HepG2 (cell line): ENCODE results near the gene GDPD5.

Experiments used
- CCDC6 ChIP-seq: sonication (generic); formaldehyde crosslinking; IDR thresholded peaks from 2 replicates; pipeline ENCODE4 v1.8.1; 2022; ENCODE audit warnings: mild to moderate bottlenecking, missing genetic modification reagents, moderate library complexity
- KLF11 ChIP-seq: IDR thresholded peaks from 2 replicates; pipeline ENCODE4 v1.6.1; 2016; ENCODE audit warnings: missing compliant biosample characterization
- MEIS2 ChIP-seq: sonication (generic); formaldehyde crosslinking; IDR thresholded peaks from 2 replicates; pipeline ENCODE4 v1.9.0; 2021; ENCODE audit warnings: mild to moderate bottlenecking, missing genetic modification reagents
- PHF8 ChIP-seq: sonication (generic); formaldehyde crosslinking; IDR thresholded peaks from 2 replicates; pipeline ENCODE4 v1.5.0; 2020; ENCODE audit warnings: missing genetic modification reagents
- TAF1 ChIP-seq: sonication (generic); formaldehyde crosslinking; IDR thresholded peaks from 2 replicates; pipeline ENCODE4 v1.4.0; 2020; ENCODE audit warnings: missing genetic modification reagents
- TARDBP ChIP-seq: sonication (generic); formaldehyde crosslinking; IDR thresholded peaks from 2 replicates; pipeline ENCODE4 v1.8.0; 2022; ENCODE audit warnings: mild to moderate bottlenecking, missing genetic modification reagents
- ZFP62 ChIP-seq: sonication (generic); formaldehyde crosslinking; IDR thresholded peaks from 2 replicates; pipeline ENCODE4 v1.4.0; 2020; ENCODE audit warnings: missing genetic modification reagents
- ZNF224 ChIP-seq: sonication (generic); formaldehyde crosslinking; IDR thresholded peaks from 2 replicates; pipeline ENCODE4 v1.5.0; 2020; ENCODE audit warnings: mild to moderate bottlenecking, missing genetic modification reagents
- ZNF44 ChIP-seq: sonication (generic); formaldehyde crosslinking; IDR thresholded peaks from 2 replicates; pipeline ENCODE4 v1.5.1; 2020; ENCODE audit warnings: mild to moderate bottlenecking, missing genetic modification reagents
- ZNF670 ChIP-seq: sonication (generic); formaldehyde crosslinking; IDR thresholded peaks from 2 replicates; pipeline ENCODE4 v1.8.0; 2022; ENCODE audit warnings: mild to moderate bottlenecking, missing genetic modification reagents, borderline replicate concordance
- ZNF781 ChIP-seq: sonication (generic); formaldehyde crosslinking; IDR thresholded peaks from 2 replicates; pipeline ENCODE4 v1.5.1; 2020; ENCODE audit warnings: borderline replicate concordance, mild to moderate bottlenecking, missing genetic modification reagents; ENCODE audit errors: not compliant biosample characterization
- TF ChIP-seq, protein P1 (sequence below): sonication (generic); formaldehyde crosslinking; IDR thresholded peaks from 2 replicates; pipeline ENCODE4 v1.5.0; 2020; ENCODE audit warnings: mild to moderate bottlenecking, missing genetic modification reagents, moderate library complexity

DNA sequence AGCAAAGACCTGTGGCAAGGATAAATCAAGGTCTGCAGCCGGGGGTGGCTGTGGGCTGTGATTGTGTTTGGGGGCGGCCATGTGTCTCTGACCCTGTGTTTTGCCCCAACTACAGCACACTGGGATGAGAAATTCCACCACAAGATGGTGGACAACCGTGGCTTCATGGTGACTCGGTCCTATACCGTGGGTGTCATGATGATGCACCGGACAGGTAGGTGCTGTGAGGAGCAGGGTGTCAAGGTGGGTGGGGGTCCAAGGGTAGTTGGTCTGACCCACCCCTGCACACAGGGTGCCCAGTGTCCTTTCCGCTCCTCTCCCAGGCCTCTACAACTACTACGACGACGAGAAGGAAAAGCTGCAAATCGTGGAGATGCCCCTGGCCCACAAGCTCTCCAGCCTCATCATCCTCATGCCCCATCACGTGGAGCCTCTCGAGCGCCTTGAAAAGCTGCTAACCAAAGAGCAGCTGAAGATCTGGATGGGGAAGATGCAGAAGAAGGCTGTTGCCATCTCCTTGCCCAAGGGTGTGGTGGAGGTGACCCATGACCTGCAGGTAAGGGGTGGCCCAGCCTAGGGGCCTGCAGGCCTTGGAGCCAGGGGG is 43.0 kb upstream of the GDPD5 start:
- no peak for TF ChIP-seq ZNF670 (CRISPR knock-in tag)
- no peak for TF ChIP-seq ZNF781
- TF ChIP-seq ZNF44 (CRISPR knock-in tag): no peak
- no peak for TF ChIP-seq MEIS2 (CRISPR knock-in tag)
- no peak for TF ChIP-seq ZNF224 (CRISPR knock-in tag)
- TF ChIP-seq, protein P1, sequence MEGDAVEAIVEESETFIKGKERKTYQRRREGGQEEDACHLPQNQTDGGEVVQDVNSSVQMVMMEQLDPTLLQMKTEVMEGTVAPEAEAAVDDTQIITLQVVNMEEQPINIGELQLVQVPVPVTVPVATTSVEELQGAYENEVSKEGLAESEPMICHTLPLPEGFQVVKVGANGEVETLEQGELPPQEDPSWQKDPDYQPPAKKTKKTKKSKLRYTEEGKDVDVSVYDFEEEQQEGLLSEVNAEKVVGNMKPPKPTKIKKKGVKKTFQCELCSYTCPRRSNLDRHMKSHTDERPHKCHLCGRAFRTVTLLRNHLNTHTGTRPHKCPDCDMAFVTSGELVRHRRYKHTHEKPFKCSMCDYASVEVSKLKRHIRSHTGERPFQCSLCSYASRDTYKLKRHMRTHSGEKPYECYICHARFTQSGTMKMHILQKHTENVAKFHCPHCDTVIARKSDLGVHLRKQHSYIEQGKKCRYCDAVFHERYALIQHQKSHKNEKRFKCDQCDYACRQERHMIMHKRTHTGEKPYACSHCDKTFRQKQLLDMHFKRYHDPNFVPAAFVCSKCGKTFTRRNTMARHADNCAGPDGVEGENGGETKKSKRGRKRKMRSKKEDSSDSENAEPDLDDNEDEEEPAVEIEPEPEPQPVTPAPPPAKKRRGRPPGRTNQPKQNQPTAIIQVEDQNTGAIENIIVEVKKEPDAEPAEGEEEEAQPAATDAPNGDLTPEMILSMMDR (CRISPR knock-in tag): no peak
- TF ChIP-seq KLF11 (CRISPR knock-in tag): no peak
- no peak for TF ChIP-seq TAF1 (CRISPR knock-in tag)
- TF ChIP-seq TARDBP (CRISPR knock-in tag): no peak
- TF ChIP-seq PHF8: no peak
- TF ChIP-seq CCDC6 (CRISPR knock-in tag): no peak
- TF ChIP-seq ZFP62 (CRISPR knock-in tag): no peak
